Fibroblast of mammary gland (primary cell): ENCODE data around the gene GRK5.

ENCODE experiments used
- DNase-seq: peaks from one replicate; pipeline ENCODE4 v3.0.0-alpha.2; 2010; ENCODE audit warnings: low read depth
- H3K4me3 ChIP-seq: 2 replicates; pipeline ENCODE4 v1.5.1; 2011; ENCODE audit warnings: low read depth, mild to moderate bottlenecking, low read length, moderate library complexity; ENCODE audit not compliant: control insufficient read depth
- CTCF ChIP-seq: conservative IDR thresholded peaks from 2 replicates; pipeline ENCODE4 v1.5.1; 2011; ENCODE audit warnings: low read depth, low read length, inconsistent platforms; ENCODE audit not compliant: control insufficient read depth, insufficient read depth

Gene GRK5

GRCh38 chr10:119439922-119440321 is 232.6 kb downstream of the GRK5 start:
- DNase-seq = no peak
- H3K4me3 ChIP-seq = no peak overlapping the region
- TF ChIP-seq CTCF = no peak

GRCh38 chr10:119441151-119441821 is 233.9 kb downstream of the GRK5 start:
- peak; percentile 96 for DNase-seq
- no peak for TF ChIP-seq CTCF
- no peak overlapping the region for H3K4me3 ChIP-seq

- no peak for DNase-seq
- no peak overlapping the region for H3K4me3 ChIP-seq
- no peak for TF ChIP-seq CTCF
Measured at GRCh38 chr10:119441921-119442757, 234.8 kb downstream of the GRK5 start.

GRCh38 chr10:119442758-119443060 is 235.3 kb downstream of the GRK5 start:
- DNase-seq = no peak
- TF ChIP-seq CTCF = no peak
- H3K4me3 ChIP-seq = no peak overlapping the region

GRCh38 chr10:119443441-119443840 is 236.1 kb downstream of the GRK5 start:
- TF ChIP-seq CTCF = no peak
- DNase-seq = no peak
- no peak overlapping the region for H3K4me3 ChIP-seq

GRCh38 chr10:119443970-119444660 is 236.7 kb downstream of the GRK5 start:
- H3K4me3 ChIP-seq = no peak overlapping the region
- DNase-seq = no peak
- TF ChIP-seq CTCF = no peak
